ENCODE results near the gene CPN1. TPM values are rescaled to one million over a fixed set of nuclear protein-coding genes. Genes with fewer than 3 reads are reported as not detected.

The CPN1 gene
- total RNA-seq, 1 donor from 2014 or later: not detected

DNA sequence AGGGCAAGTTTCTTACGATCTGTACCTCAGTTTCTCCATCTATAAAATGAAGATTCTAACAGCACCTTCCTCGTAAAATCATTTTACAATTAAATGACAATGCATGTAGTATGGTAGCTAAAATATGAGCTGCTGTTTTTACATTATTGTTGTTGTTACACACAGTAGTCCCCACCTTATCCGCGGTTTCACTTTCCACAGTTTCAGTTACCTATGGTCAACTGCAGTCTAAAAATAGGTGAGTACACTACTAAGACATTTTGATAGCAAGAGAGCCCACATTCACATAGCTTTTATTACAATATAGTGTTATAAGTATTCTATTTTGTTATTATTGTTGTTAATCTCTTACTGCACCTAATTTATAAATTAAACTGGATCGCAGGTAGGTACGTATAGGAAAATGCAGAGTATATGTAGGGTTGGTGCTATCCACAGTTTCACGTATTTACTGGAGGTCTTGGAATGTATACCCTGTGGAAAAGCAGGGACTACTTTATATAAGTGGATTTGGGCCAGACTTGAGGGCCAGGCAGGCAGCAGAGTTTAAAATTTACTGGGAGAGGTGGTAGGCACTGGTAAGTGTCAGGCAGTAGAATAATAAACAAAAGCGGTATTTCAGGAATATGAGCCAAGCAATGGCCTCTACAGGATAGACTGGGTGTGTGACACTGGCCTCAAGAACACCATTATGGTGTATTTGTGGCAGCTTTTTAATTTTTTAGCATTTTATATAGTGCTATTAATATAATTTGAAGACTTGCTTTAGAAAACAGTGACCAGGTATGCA lies 82.2 kb downstream of the CPN1 start:
- Histone ChIP-seq H3K27ac (ENCODE audit: low read depth, low read length) (no peak overlapping the region), H3K9ac (ENCODE audit: low read length) (no peak overlapping the region), H3K4me2 (ENCODE audit: low read length) (no peak overlapping the region), H3K27me3 (ENCODE audit: insufficient read depth, low read length) (no peaks in the 10 kb centered on the region), H3K79me2 (ENCODE audit: insufficient read depth, low read length) (peaks cover 99% of the 10 kb centered on the region), H3K36me3 (ENCODE audit: insufficient read depth, low read length) (peaks cover 16% of the 10 kb centered on the region), H3K4me3 (ENCODE audit: insufficient read depth, low read depth, low read length) (no peak overlapping the region), H2AFZ (ENCODE audit: low read depth, low read length) (no peak overlapping the region), H3K4me1 (ENCODE audit: insufficient read depth, low read length) (peaks cover 23% of the 10 kb centered on the region), H3K9me3 (ENCODE audit: insufficient read depth, low read depth, low read length) (no peaks in the 10 kb centered on the region), H4K20me1 (ENCODE audit: insufficient read depth, low read length) (peaks cover 57% of the 10 kb centered on the region)
- no peaks in the 10 kb centered on the region for H3K27me3 Mint-ChIP-seq (ENCODE audit: low read depth, unreplicated experiment)
- no peak overlapping the region for H3K4me3 Mint-ChIP-seq (ENCODE audit: unreplicated experiment)
- peaks cover 31% of the 10 kb centered on the region for H3K4me1 Mint-ChIP-seq (ENCODE audit: low read depth, unreplicated experiment)
- no peak overlapping the region for H3K27ac Mint-ChIP-seq (ENCODE audit: unreplicated experiment)
- no peaks in the 10 kb centered on the region for H3K9me3 Mint-ChIP-seq (ENCODE audit: unreplicated experiment)
- TF ChIP-seq, protein P1, sequence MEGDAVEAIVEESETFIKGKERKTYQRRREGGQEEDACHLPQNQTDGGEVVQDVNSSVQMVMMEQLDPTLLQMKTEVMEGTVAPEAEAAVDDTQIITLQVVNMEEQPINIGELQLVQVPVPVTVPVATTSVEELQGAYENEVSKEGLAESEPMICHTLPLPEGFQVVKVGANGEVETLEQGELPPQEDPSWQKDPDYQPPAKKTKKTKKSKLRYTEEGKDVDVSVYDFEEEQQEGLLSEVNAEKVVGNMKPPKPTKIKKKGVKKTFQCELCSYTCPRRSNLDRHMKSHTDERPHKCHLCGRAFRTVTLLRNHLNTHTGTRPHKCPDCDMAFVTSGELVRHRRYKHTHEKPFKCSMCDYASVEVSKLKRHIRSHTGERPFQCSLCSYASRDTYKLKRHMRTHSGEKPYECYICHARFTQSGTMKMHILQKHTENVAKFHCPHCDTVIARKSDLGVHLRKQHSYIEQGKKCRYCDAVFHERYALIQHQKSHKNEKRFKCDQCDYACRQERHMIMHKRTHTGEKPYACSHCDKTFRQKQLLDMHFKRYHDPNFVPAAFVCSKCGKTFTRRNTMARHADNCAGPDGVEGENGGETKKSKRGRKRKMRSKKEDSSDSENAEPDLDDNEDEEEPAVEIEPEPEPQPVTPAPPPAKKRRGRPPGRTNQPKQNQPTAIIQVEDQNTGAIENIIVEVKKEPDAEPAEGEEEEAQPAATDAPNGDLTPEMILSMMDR (IDR thresholded peaks at IDR 0.05; ENCODE audit: insufficient read depth, low read depth, low read length): no peak
- no peak for TF ChIP-seq EZH2 (IDR thresholded peaks at IDR 0.05; ENCODE audit: insufficient read depth, low read length)
- FAIRE-seq: no peak
- peaks cover 5% of the 10 kb centered on the region for H3K36me3 Mint-ChIP-seq (ENCODE audit: low read depth, unreplicated experiment)
- no peak for DNase-seq (ENCODE audit: low read depth)

DNA sequence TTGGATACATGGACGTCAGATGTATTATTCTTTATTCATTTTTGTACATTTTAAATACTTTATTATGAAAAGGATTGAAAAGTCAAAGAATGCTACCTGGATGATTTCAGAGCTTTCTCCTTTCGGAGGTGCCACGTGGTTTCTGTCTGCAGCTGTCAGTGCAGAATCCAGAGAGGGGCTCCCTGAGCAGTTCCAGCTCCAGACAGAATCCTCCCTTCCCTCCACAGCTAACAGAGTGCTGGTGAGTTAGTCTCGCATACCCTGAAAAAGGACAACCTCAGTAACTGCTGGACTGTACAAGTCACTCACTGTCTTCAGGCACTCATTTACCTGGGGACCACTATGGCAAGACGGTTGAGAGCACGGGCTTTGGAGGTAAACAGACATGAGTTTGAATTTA lies 82.8 kb downstream of the CPN1 start:
- Mint-ChIP-seq H3K27ac (ENCODE audit: unreplicated experiment) (no peak overlapping the region), H3K4me3 (ENCODE audit: unreplicated experiment) (no peak overlapping the region), H3K9me3 (ENCODE audit: unreplicated experiment) (no peaks in the 10 kb centered on the region), H3K4me1 (ENCODE audit: low read depth, unreplicated experiment) (peaks cover 33% of the 10 kb centered on the region), H3K36me3 (ENCODE audit: low read depth, unreplicated experiment) (peaks cover 5% of the 10 kb centered on the region), H3K27me3 (ENCODE audit: low read depth, unreplicated experiment) (no peaks in the 10 kb centered on the region)
- no peak overlapping the region for H3K4me2 ChIP-seq (ENCODE audit: low read length)
- H4K20me1 ChIP-seq (ENCODE audit: insufficient read depth, low read length): peaks cover 58% of the 10 kb centered on the region
- H3K36me3 ChIP-seq (ENCODE audit: insufficient read depth, low read length): peaks cover 16% of the 10 kb centered on the region
- DNase-seq (ENCODE audit: low read depth) (no peak), FAIRE-seq (no peak)
- H3K27ac ChIP-seq (ENCODE audit: low read depth, low read length): no peak overlapping the region
- H3K27me3 ChIP-seq (ENCODE audit: insufficient read depth, low read length): no peaks in the 10 kb centered on the region
- H3K4me3 ChIP-seq (ENCODE audit: insufficient read depth, low read depth, low read length): no peak overlapping the region
- no peaks in the 10 kb centered on the region for H3K9me3 ChIP-seq (ENCODE audit: insufficient read depth, low read depth, low read length)
- peaks cover 99% of the 10 kb centered on the region for H3K79me2 ChIP-seq (ENCODE audit: insufficient read depth, low read length)
- no peak overlapping the region for H3K9ac ChIP-seq (ENCODE audit: low read length)
- TF ChIP-seq, protein P1 (IDR thresholded peaks at IDR 0.05; ENCODE audit: insufficient read depth, low read depth, low read length): no peak
- no peak for TF ChIP-seq EZH2 (IDR thresholded peaks at IDR 0.05; ENCODE audit: insufficient read depth, low read length)
- H3K4me1 ChIP-seq (ENCODE audit: insufficient read depth, low read length): peaks cover 26% of the 10 kb centered on the region
- no peak overlapping the region for H2AFZ ChIP-seq (ENCODE audit: low read depth, low read length)
